NCI-H2081 treated with DMSO at 0.1 percent for 48 hours (cell line): ENCODE results near the gene SH3BP4.

Source experiments
- DNase-seq: peaks from one replicate; lab custom pipeline; 2025; lab: John Stamatoyannopoulos, UW

SH3BP4 gene

GRCh38 chr2:234945339-234945873 is 6.4 kb upstream of the SH3BP4 start:
- DNase-seq = no peak

DNA sequence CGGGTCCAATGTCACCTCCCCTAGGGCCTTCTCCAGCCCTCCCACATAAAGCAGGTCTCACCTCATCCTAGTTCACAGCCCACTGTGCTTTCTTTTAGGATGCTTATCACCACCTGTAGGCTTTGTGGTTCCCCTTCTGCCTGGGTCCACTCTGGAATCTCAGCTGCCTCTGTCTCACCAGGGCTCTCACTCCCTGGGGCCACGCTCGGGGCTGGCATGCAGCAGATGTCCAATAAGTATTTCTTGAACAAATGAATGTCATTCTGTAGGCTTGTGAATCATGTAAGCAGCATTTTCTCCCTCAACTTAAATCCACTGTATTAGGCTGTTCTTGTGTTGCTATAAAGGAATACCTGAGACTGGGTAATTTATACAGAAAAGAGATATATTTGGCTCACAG is 4.3 kb upstream of the SH3BP4 start:
- no peak for DNase-seq

DNA sequence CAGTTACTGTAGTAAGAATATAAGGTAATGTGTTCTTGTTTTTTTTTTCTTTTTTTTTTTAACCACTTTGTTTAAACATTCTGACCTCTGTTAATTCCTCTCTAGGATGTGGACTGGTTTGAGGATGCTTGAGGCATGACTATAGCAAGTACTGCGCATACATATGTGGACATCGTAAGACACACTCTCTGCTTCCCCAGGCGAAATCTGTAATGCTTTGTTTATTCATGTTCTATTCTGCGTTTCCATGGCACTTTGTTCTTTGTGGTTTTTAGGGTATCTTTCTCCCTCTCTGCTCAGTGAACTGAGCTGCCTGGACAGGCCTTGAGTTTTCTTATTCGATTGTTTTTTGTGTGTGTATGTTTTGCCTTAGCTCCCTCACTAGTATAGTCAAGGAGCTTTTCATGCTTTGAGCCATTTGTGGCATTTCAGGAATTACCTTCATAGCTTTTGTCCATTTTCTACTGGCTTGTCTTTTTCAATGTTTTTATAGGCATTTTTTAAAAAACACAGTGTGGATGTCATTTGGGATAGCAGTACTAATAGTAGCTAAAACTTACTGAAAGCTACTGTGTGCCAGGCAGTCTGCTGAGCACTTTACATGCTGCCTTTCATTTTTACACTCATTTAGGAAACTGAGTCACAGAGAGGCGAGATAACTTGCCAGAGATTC is 1.9 kb upstream of the SH3BP4 start:
- DNase-seq = no peak

DNA sequence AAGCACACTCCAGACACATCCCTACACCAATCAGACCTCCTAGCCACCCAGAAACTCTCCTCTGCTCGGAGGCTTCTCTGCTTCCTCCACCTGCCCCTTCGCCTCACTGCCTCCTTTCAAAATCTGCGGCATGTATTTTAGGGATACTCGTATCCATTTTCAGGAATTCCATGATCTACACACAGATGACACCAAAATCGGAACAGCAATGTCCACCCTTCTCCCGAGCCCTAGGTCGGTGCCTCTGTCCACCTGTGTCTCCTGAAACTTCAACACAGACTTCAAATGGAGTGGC is 1.4 kb upstream of the SH3BP4 start:
- DNase-seq = no peak

- DNase-seq = no peak
These were observed 820 bp upstream of the SH3BP4 start for GRCh38 chr2:234950730-234951663.

- DNase-seq = no peak
These were observed 676 bp downstream of the SH3BP4 start for GRCh38 chr2:234952270-234953115.

DNA sequence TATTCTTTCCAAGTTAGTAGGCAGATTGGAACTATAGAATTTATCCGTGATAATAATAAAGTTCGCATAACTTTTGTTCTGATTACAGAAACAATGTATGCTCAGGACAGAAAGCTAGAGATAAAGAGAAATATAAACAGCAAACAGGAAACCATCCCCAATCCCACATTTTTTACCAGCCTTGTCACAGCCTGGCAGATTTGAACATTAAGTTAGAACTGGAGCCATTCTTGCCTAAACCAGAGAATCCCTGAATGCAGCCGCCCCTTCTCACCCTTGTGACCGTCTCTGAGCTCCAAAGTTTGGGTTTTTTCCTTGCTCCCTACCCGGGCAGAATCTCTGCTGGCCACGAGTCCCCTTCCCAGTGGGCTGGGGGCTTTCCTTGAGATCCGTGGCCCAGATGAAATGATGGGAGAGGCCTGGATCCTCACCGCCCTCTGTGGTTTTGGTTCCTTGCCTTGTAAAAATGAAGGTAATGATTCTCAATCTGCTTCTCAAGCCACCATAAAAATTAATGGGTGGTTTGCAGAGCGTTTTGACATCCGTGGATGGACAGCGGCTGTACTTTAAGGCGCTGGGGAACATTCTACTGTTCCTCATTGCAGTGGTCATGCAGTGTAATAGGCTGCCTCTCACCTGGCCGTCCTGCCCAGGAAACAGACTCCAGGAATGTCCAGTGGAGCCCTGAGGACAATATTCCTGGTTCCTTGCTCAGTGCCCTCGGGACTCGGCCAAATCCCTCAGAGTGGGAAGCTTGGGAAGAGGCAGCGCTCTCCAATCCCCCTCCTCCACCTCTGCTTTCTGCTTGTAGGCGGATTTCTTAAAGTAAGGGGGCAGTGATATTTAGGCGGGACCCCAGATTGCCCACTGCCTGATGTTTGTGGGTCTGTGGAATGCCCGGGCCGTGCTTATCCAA is 1.6 kb downstream of the SH3BP4 start:
- DNase-seq = no peak

DNA sequence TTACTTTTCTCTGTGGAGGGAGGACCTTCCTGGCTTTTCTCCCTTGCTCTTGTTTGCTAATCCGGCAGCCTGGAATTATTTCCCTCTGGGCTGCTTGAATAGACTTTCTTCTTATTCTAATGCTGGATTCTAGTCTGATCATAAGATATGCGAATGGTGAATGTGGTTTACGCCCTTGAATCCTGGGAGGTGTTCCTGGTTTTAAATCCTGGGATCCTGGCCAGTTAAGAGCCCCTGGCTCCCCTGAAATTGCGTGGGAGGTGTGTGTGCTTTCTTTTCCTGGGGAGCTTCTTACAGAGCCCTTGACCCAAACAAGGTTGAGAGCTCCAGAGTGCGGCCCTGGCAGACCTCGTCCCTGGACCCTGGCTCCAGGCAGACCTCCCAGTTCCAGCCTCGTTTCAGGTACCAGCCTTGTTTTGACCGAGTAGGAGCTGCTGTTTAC is 2.8 kb downstream of the SH3BP4 start:
- DNase-seq = no peak

DNA sequence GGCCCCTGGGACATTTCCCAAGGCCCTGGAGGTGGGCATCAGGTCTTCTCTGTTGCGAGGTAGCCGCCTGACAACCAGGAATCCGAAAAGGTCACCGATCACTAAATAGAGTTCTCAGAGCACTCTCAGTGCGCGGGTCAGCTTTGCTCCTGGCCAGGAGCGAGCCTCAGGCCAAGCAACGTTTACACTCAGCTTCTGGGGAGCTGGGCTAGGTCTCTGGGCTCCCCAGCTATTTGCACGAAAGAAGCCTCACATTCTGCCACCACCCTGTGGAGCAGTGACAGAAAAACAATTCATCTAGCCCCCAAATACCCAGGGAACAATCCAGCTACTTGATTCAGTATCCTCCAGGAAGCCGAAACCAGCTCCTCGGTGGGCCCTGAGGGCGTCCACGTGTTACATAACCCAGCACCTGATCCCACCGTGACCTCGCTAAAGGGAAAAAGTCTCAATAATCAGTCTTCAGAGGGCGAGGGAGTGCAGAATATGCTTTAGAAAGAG is 3.3 kb downstream of the SH3BP4 start:
- no peak for DNase-seq

- no peak for DNase-seq
These were observed 4.2 kb downstream of the SH3BP4 start for GRCh38 chr2:234955971-234956509.

GRCh38 chr2:234957834-234958135 is 6.0 kb downstream of the SH3BP4 start:
- no peak for DNase-seq

DNA sequence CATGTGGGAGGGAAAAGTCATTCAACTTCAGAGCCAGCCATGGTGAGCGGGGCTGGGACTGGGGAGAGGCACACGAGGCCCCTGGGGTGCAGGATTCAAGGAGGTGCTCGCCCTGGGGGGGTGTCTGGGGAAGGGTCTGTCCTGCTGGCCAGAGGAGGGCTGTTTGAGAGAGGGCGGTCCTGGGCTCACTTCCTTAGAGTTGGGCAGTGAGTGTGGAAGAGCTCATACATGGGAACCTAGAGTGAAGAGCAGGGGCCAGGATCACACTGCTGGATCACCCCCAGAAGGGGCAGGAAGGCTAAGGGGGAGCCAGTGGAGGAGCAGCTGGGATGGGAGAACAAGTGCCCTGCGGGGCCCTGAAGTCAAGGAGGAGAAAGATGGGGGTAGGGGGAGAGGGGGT is 6.5 kb downstream of the SH3BP4 start:
- no peak for DNase-seq

DNA sequence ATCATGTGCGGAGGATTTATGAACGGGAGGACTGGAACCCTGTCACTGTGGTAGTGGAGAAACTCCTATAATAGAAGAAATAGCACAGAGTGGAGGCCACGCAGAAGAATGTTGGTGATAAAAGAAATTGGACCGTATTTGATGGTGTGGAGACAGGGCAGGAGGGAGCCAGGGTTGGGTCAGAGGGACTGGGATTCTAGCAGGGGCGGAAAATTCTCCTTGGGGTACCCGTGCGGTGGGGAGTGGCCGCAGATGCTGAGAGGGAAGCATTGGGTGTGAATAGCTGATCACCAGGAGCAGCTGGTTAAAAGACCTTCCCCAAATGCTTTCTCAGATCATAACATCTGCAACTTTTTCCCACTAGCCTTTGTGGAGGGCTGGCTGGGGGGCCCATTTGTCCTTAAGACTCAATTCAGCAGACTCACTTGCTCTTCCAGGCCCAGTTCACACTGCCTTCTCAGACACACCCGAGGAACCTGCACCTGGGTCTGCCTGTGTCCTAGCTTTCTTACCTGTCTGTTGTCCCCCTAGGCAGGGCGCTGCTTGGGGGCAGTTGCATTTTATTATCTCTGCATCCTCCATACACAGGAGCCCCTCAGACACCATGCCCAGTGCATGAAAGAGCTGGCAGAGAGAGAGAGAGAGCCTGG is 7.1 kb downstream of the SH3BP4 start:
- no peak for DNase-seq

DNA sequence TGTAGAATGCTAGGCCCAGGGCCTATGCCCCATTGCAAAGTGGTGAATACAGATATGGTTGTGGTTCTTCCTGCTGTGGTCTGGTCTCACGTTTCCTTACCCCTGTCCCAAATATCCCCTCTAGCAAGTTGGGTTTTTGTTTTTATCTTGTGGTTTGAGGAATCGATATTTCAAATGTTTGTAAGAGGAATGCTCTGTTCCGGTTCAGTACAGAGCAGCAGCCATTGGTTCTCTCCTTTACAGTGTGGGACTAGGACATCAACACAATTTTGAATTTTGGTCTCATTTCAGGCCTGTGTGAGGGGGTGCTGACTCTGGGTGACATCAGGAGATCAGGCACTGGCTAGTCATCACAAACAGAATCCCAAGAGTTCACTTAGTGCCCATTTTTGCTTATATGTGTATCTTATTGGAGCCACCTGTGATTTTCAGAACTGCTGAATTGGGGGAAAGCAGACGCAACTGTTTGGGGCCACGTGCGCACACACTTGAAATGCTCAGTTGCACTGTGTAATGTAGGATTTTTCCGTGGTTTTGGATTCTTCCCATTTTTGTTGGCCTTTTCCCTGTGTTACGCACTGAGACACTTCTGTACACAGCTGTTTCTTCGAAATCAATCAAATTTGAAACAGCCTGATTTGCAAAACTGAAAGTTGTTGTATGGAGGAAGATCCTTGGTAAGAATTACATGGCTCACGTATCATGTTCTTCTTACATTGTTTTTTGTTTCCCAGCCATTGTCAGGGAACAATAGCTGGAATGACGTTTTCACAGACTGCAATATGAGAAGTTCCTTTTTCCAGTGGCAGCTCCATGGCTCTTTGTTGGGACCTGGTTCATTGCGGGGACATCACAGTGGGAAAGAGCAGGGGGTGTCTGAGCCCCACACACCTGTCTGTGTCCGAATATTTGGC is 8.6 kb downstream of the SH3BP4 start:
- DNase-seq = no peak

- no peak for DNase-seq
These were observed 10.0 kb downstream of the SH3BP4 start for GRCh38 chr2:234961784-234962183.

DNA sequence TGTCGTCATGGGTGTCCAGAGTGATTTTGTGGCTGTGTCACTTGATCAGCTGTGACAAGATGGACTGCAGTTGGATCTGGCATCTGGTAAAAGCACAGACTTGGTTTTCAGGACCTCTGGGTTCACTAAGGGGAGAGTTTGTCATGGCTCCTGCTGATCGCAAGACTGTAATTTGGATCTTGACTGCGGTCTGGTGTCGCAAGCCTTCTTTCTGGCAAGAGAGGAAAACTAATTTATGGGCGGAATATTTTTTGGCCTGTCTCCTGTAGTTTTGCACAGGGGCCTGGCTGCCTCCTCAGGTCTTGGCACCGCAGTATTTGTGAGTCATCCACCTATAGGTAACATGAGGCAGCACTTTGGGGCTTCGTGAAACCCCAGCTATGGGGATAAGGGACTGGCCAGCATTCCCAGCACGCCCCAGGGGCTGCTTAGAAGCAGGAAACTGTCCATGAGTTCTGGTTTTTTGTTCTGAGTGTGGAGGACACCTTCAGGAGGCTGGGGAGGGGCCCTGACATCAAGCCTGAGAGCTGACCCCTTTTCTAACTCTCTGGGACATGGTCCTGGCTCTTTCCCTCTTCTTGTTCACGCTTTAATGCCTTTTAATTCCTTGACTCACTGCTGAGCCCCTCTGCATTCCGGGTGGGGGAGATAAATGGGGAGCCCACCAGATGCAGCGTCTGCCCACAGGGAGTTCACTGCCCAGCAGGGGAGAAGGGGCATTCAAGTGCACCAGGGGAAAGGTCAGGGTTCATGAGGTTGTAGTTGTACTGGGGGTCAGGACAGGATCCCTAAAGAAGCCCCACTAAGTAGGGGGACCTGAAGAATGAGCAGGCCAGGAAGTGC is 12.2 kb downstream of the SH3BP4 start:
- DNase-seq = no peak

GRCh38 chr2:234964631-234965461 is 13.0 kb downstream of the SH3BP4 start:
- DNase-seq = no peak

DNA sequence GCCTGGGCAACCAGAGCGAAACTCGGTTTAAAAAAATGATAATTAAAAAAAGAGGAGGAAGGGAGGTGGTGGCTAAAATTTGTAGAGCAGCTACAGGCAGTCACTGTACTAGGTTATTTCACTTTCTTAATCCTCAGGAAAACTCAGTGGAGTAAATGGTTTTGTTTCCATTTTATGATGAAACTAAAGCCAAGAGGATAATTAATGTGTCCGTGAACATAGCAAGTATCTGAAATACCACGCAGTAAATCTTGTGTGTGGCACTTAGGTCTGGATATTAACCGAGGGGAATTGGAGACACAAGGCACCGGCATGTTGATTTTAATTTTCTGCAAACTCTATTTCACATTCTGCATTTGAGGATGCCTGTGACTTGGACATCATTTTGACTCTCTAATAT is 14.5 kb downstream of the SH3BP4 start:
- no peak for DNase-seq
